ENCODE data around the gene CDH4.

GRCh38 chr20:61671559-61671958, 419.5 kb downstream of the CDH4 start:
- TF ChIP-seq CTCF (IDR thresholded peaks at IDR 0.05; ENCODE audit: insufficient read depth, low read depth, low read length): no peak
- no peak for TF ChIP-seq EZH2 (IDR thresholded peaks at IDR 0.05; ENCODE audit: insufficient read depth, low read length)

Data from astrocyte (in vitro differentiated cells and primary cell).